GM20431 (cell line): ENCODE data around the gene DOK3.

Experiments
- in situ Hi-C: fragments of 300-500 bp; cut with MseI, MboI; formaldehyde crosslinking; loops from one replicate; pipeline ENCODE4 v1.15.0; 2020; ENCODE audit warnings: low sequenced_read_pairs; ENCODE audit not compliant: unreplicated experiment

DOK3 gene

DNA sequence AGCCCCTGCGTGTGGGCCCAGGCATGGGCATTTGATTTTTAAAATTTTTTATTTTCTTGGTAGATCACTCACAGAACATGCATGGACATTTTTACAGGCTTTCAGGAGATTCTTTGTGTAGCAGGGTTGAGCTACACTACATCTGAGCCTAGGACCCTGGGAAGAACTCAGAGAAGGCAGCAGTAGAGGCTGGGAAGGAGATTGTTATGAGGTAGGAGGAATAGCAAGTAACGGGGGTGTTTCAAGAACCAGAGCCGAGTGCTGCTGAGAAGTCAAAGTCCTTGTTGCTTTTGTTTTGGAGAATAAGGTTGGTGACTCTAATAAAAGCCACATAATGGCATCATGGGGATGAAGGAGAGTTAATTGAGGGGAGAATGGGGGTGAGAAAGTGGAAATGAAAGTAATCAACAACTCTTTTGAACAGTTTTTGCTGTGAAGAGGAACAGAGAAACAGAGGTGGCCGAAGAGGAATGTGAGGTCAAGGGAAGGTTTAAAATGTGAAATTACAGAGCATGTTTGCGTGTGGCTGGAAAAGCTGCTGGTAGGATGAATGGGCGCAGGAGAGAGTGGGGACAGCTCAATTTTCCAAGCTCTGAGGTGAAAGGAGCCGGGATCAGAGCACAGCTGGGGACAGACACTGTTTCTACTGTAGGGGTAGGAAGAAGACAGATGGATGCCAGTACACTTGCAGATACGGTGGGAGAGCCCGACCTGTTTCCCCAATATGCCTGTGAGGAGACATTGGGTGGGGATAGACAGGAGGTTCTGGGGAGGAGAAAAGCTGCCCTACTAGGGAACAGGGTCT, 7.5 kb downstream of the DOK3 start:
- in situ Hi-C loops, result no loop called here

GRCh38 chr5:177500685-177501522, 8.7 kb downstream of the DOK3 start:
- in situ Hi-C loops, result no loop called here

DNA sequence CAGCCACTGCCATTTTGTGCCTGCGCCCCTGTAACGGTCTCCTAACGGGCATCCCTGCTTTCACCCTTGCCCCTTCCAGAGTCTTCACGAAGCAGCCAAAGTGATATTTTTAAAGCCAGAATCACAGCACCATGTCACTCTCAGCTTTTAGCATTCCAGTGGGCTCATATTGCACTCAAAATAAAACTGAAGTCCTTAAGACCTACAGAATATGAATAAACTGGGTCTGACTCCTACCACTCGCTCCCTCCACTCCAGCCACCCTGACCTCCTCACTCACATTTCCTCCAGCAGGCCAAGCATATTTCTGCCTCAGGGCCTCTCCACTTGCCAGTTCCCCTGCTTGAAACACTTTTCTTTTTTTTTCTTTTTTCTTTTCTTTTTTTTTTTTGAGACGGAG, 9.8 kb downstream of the DOK3 start:
- in situ Hi-C loops, result no loop called here

DNA sequence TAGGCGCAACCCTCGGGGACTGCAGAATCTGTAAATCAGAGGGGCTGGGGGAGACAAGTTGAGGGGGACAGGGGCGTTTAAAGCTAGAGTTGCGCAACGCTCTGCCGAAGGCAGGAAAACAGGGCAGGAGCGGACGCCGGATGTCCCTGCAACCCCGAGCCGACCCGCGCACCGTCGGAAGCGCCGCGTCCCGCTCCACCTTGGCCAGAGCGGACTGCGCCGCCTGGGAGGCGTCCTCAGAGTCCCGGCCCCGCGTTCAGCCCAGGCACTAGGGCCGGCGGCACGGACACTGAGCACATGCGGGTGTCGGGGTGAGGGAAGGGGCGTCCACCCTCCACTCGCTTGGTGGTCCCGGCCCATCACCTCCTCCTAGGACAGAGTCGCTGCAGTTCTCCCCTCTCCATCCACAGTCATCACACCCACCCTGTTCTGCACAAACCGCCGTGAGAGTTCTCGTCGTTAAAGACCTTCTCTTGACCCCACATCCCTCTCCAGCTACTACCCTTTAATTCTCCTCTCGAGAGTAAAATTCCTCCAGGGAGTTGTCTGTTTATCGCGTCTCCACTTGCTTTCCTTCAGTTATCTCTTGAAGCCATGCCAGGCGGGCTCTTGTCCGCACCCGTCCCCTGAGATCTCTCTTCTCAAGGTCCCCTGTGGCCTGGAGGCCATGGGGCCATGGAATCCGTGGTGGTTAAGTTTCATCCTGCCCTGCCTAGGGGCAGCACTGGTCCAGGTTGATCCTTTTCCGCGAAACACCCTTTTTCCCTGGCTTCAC, 11.4 kb downstream of the DOK3 start:
- in situ Hi-C loops, result no loop called here

DNA sequence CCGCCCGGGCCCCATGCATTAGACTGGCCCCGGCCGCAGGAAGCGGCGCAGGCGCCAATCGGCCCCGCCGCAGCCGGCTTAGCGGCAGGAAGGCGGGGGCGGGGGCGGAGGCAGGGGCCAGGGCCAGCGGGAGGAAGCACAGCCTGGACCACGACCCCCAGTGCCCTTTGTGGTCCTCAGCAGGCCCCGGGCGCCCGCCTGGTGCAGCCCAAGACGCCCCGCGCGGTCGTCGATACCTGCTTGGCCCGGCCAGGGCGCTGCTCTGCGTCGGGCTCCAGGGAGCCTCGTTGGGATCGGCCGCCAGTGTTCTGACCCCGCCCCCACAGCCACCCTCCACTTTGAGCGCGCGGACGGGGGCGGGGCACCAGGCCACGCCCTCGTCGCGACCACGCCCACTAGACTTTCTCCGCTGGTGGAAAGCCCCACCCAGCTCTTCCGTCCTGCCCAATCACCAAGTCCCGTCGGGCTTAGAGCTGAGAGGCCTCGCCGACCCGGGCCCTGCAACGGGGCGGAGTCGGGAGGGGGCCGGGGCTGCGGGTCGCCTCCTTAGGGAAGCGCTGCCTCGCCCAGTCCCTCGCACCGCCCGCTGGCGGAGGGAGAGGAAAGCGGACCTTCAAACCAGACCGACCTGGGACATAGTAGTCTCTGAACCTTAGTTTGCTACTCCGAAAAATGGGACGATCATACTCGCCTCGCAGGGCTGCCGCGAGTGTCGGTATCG, 12.2 kb downstream of the DOK3 start, which contains the start of gene PDLIM7:
Gene PDLIM7, minus strand, starts transcription at position 313 of the 721 bp plus-strand sequence. CDS start 1,092 bp downstream, outside the sequence.
- in situ Hi-C loops, result no loop called here

DNA sequence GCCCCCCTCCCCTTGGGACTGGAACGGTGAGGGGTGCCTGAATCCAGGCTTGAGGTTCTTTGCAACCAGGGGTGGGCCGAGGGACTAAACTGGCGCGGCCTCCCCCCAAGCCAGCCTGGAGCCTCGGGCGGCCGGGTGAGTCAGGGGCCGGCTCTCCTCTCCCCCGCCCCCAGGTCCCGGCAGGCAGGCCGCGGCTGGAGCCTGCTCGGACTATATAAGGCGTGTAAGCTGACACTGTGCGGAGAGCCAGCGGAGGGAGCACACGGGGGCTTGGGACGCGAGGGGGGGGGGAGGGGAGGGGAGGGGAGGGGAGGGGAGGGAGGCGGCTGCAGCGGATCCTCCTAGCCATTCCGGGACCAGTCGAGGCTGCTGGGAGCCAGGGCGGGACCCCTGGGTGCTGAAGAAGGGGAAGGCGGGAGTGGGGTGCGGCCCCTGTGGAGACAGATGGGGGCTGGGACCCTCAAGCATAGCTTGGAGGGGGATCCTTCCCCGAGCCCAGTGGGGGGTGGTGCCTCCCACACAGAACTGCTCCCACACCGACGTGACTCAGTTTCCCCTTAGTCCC, 12.8 kb downstream of the DOK3 start:
- in situ Hi-C loops, result no loop called here

- in situ Hi-C loops, result no loop called here
Observed at GRCh38 chr5:177496070-177496726, 13.4 kb downstream of the DOK3 start.

GRCh38 chr5:177495243-177496060, 14.2 kb downstream of the DOK3 start:
- in situ Hi-C loops, result no loop called here

GRCh38 chr5:177494346-177495195, 15.1 kb downstream of the DOK3 start:
- in situ Hi-C loops, result no loop called here

DNA sequence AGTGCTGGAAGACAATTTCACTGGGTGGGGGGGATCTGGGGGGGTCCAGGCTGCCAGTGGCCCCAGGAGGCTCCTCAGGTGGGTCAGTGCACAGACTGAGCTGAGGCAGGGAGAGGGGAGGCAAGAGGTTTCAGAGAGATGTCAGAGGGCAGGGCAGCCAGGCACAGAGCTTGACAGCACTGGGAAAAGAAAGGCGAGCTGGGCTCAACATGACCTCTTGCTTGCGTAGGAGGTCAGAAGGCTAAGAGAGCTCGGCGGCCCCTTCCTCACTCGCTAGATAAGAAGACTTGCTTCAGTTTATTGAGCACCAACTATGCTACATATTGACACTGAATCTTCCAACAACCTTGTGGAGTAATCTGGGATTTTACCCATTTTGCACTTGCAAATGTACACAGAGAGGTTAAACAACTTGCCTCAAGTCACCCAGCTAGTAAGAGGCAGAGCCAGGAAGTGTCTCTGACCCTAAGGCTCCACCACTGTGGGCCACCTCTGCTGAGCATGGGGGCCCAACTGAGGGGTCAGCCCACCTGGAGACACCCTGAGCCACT, 15.8 kb downstream of the DOK3 start:
- in situ Hi-C loops, result no loop called here

GRCh38 chr5:177492841-177493240, 16.8 kb downstream of the DOK3 start:
- in situ Hi-C loops, result no loop called here

DNA sequence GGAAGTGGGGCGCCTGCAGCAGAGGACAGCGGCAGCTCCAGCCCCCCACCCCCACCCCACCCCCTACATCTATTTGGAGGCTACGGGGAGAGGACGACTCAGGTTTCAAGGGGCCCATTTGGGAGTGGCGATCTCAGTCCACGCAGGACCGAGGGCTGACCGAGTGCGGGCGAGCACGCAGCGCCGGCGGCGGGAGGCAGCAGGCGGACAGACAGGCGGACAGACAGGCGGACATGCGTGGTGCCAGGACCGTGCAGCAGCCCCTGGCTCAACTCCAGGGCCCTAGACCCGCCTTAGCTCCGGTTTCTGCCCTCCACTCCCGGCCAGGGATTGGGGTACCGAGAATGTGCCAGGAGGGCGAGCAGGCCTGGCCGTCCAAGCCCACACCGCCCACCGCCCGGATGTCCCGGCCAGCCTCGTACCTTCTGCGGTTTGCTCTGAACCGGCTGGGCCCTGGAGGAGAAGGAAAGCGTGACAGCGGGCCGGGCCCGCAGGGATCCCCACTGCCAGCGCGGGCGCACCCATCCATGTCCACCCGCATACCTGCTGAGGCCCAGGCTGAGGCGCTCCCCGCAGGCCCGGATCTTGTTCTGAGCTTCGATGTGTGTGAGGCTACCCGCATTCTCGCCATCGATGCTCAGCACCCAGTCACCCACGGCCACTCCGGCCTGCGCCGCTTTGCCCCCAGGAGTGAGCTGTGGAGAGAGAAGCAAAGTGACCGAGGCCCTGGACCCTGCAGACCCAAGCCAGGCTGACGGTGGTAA, 17.5 kb downstream of the DOK3 start:
- in situ Hi-C loops, result no loop called here

GRCh38 chr5:177491429-177491945, 18.1 kb downstream of the DOK3 start:
- in situ Hi-C loops, result no loop called here

DNA sequence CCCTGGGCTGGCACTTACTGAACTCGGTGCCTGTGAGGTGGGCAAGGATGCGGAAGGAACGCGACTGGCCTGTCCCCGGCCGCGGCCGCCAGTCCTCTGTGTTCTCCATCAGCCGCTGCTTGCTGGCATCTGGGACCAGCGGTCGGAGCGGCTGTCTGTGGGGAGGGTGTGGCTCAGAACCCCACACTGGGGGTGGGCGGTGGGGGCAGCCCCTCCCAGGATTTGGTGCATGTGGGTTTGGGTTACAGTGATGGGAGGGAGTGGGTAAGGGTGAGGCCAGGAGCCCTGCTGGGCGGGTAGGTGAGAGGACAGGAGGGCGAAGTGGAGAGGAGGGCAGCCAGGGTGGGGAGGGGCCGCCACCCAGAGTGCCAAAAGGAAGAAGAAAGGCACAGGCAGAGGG, 18.6 kb downstream of the DOK3 start:
- in situ Hi-C loops, result no loop called here

- in situ Hi-C loops, result no loop called here
Observed at GRCh38 chr5:177490311-177490991, 19.2 kb downstream of the DOK3 start.
